ENCODE measurements around the gene GUCY1B1.

Gene GUCY1B1

GRCh38 chr4:155742310-155743015, 16.4 kb upstream of the GUCY1B1 start:
- 100% methylated on average over 1 of the region's 3 CpGs for WGBS (ENCODE audit: insufficient coverage)

GRCh38 chr4:155745984-155746383, 12.8 kb upstream of the GUCY1B1 start:
- CTCF ChIA-PET = interaction anchor here (2.7 kb wide), 1 partner anchor 11 kb away, joined by 6 read pairs; no protein-coding TSS in a partner anchor
- POLR2A ChIA-PET = no interaction called here
- DNase-seq = no peak

More at GRCh38 chr4:155742310-155743015, 16.4 kb upstream of the GUCY1B1 start:
- no peak overlapping the region for H3K4me3 ChIP-seq (ENCODE audit: control insufficient read depth in 1 of 7, extremely low read depth in 1 of 7, insufficient read depth in 4 of 7, low read depth in 2 of 7, low read length in 6 of 7)
- no peaks in the 10 kb centered on the region for H3K9me3 ChIP-seq (ENCODE audit: control extremely low read depth in 1 of 5, control insufficient read depth in 4 of 5, insufficient read depth in 2 of 5, low read depth in 1 of 5, low read length in 4 of 5)
- no peaks in the 10 kb centered on the region for H3K36me3 ChIP-seq (ENCODE audit: control insufficient read depth in 4 of 4, insufficient read depth in 4 of 4, low read length in 3 of 4)
- no peaks in the 10 kb centered on the region for H3K27me3 ChIP-seq (replicated peaks in 2 of 5; ENCODE audit: control insufficient read depth in 4 of 5, insufficient read depth in 5 of 5, low read length in 4 of 5)
- DNase-seq = no peak
- H3K27ac ChIP-seq (ENCODE audit: insufficient read depth in 1 of 2, low read depth in 1 of 2, low read length in 2 of 2, poor library complexity in 1 of 2, severe bottlenecking in 2 of 2) = no peak overlapping the region
- ChIA-PET CTCF (interaction anchor here (0.6 to 4.1 kb wide), 5 partner anchors 13 to 94 kb away, joined by 3 to 22 read pairs (median 3); partner anchors contain the start of gene GUCY1B1), POLR2A (no interaction called here)
- no peaks in the 10 kb centered on the region for H3K4me1 ChIP-seq (ENCODE audit: control extremely low read depth in 1 of 4, control insufficient read depth in 4 of 4, insufficient read depth in 4 of 4, low read length in 3 of 4)

GRCh38 chr4:155748039-155748438, 10.8 kb upstream of the GUCY1B1 start:
- ChIA-PET POLR2A (no interaction called here), CTCF (interaction anchor here (0.9 to 1.4 kb wide), 2 partner anchors 11 to 105 kb away, joined by 3 to 8 read pairs; no protein-coding TSS in a partner anchor)
- Histone ChIP-seq H3K4me1 (ENCODE audit: control extremely low read depth in 1 of 4, control insufficient read depth in 4 of 4, insufficient read depth in 4 of 4, low read length in 3 of 4) (no peaks in the 10 kb centered on the region), H3K27ac (ENCODE audit: insufficient read depth in 1 of 2, low read depth in 1 of 2, low read length in 2 of 2, poor library complexity in 1 of 2, severe bottlenecking in 2 of 2) (no peak overlapping the region), H3K36me3 (ENCODE audit: control insufficient read depth in 4 of 4, insufficient read depth in 4 of 4, low read length in 3 of 4) (no peaks in the 10 kb centered on the region), H3K4me3 (ENCODE audit: control insufficient read depth in 1 of 7, extremely low read depth in 1 of 7, insufficient read depth in 4 of 7, low read depth in 2 of 7, low read length in 6 of 7) (no peak overlapping the region), H3K9me3 (ENCODE audit: control extremely low read depth in 1 of 5, control insufficient read depth in 4 of 5, insufficient read depth in 2 of 5, low read depth in 1 of 5, low read length in 4 of 5) (no peaks in the 10 kb centered on the region), H3K27me3 (replicated peaks in 2 of 5; ENCODE audit: control insufficient read depth in 4 of 5, insufficient read depth in 5 of 5, low read length in 4 of 5) (no peaks in the 10 kb centered on the region)
- no peak for DNase-seq
- 100% methylated on average over 2 of the region's 2 CpGs for WGBS (ENCODE audit: insufficient coverage)

More at GRCh38 chr4:155745984-155746383, 12.8 kb upstream of the GUCY1B1 start:
- H3K4me1 ChIP-seq (ENCODE audit: control extremely low read depth in 1 of 4, control insufficient read depth in 4 of 4, insufficient read depth in 4 of 4, low read length in 3 of 4) = no peaks in the 10 kb centered on the region
- 97% methylated on average over 3 of the region's 5 CpGs for WGBS (ENCODE audit: insufficient coverage)
- H3K4me3 ChIP-seq (ENCODE audit: control insufficient read depth in 1 of 7, extremely low read depth in 1 of 7, insufficient read depth in 4 of 7, low read depth in 2 of 7, low read length in 6 of 7) = no peak overlapping the region
- no peaks in the 10 kb centered on the region for H3K9me3 ChIP-seq (ENCODE audit: control extremely low read depth in 1 of 5, control insufficient read depth in 4 of 5, insufficient read depth in 2 of 5, low read depth in 1 of 5, low read length in 4 of 5)
- no peaks in the 10 kb centered on the region for H3K27me3 ChIP-seq (replicated peaks in 2 of 5; ENCODE audit: control insufficient read depth in 4 of 5, insufficient read depth in 5 of 5, low read length in 4 of 5)
- no peaks in the 10 kb centered on the region for H3K36me3 ChIP-seq (ENCODE audit: control insufficient read depth in 4 of 4, insufficient read depth in 4 of 4, low read length in 3 of 4)
- no peak overlapping the region for H3K27ac ChIP-seq (ENCODE audit: insufficient read depth in 1 of 2, low read depth in 1 of 2, low read length in 2 of 2, poor library complexity in 1 of 2, severe bottlenecking in 2 of 2)

GRCh38 chr4:155749041-155749440, 9.8 kb upstream of the GUCY1B1 start:
- H3K4me1 ChIP-seq (ENCODE audit: control extremely low read depth in 1 of 4, control insufficient read depth in 4 of 4, insufficient read depth in 4 of 4, low read length in 3 of 4) = no peaks in the 10 kb centered on the region
- POLR2A ChIA-PET = no interaction called here
- 100% methylated on average over 2 of the region's 5 CpGs for WGBS (ENCODE audit: insufficient coverage)
- no peaks in the 10 kb centered on the region for H3K36me3 ChIP-seq (ENCODE audit: control insufficient read depth in 4 of 4, insufficient read depth in 4 of 4, low read length in 3 of 4)
- CTCF ChIA-PET = interaction anchor here (0.6 to 1.4 kb wide), 2 partner anchors 12 to 79 kb away, joined by 4 to 8 read pairs; no protein-coding TSS in a partner anchor
- H3K9me3 ChIP-seq (ENCODE audit: control extremely low read depth in 1 of 5, control insufficient read depth in 4 of 5, insufficient read depth in 2 of 5, low read depth in 1 of 5, low read length in 4 of 5) = no peaks in the 10 kb centered on the region
- no peak overlapping the region for H3K27ac ChIP-seq (ENCODE audit: insufficient read depth in 1 of 2, low read depth in 1 of 2, low read length in 2 of 2, poor library complexity in 1 of 2, severe bottlenecking in 2 of 2)
- no peak overlapping the region for H3K4me3 ChIP-seq (ENCODE audit: control insufficient read depth in 1 of 7, extremely low read depth in 1 of 7, insufficient read depth in 4 of 7, low read depth in 2 of 7, low read length in 6 of 7)
- no peak for DNase-seq
- H3K27me3 ChIP-seq (replicated peaks in 2 of 5; ENCODE audit: control insufficient read depth in 4 of 5, insufficient read depth in 5 of 5, low read length in 4 of 5) = no peaks in the 10 kb centered on the region

- Histone ChIP-seq H3K27me3 (replicated peaks in 2 of 5; ENCODE audit: control insufficient read depth in 4 of 5, insufficient read depth in 5 of 5, low read length in 4 of 5) (no peaks in the 10 kb centered on the region), H3K4me3 (ENCODE audit: control insufficient read depth in 1 of 7, extremely low read depth in 1 of 7, insufficient read depth in 4 of 7, low read depth in 2 of 7, low read length in 6 of 7) (no peak overlapping the region), H3K9me3 (ENCODE audit: control extremely low read depth in 1 of 5, control insufficient read depth in 4 of 5, insufficient read depth in 2 of 5, low read depth in 1 of 5, low read length in 4 of 5) (no peaks in the 10 kb centered on the region), H3K4me1 (ENCODE audit: control extremely low read depth in 1 of 4, control insufficient read depth in 4 of 4, insufficient read depth in 4 of 4, low read length in 3 of 4) (peaks cover 0 to 1% (median 0%) of the 10 kb centered on the region in 4 experiments), H3K27ac (ENCODE audit: insufficient read depth in 1 of 2, low read depth in 1 of 2, low read length in 2 of 2, poor library complexity in 1 of 2, severe bottlenecking in 2 of 2) (no peak overlapping the region), H3K36me3 (ENCODE audit: control insufficient read depth in 4 of 4, insufficient read depth in 4 of 4, low read length in 3 of 4) (no peaks in the 10 kb centered on the region)
- ChIA-PET POLR2A (no interaction called here), CTCF (no interaction called here)
- DNase-seq = no peak
- 78% methylated on average over 3 of the region's 5 CpGs for WGBS (ENCODE audit: insufficient coverage)
Measured at GRCh38 chr4:155751569-155751968, 7.3 kb upstream of the GUCY1B1 start.

GRCh38 chr4:155757745-155758265, 1.0 kb upstream of the GUCY1B1 start:
- POLR2A ChIA-PET = interaction anchor here (1.4 to 1.5 kb wide), 2 partner anchors 12 to 82 kb away, joined by 3 to 4 read pairs; no protein-coding TSS in a partner anchor
- CTCF ChIA-PET = interaction anchor here (0.9 to 5.7 kb wide), 12 partner anchors 13 to 90 kb away, joined by 3 to 22 read pairs (median 5); no protein-coding TSS in a partner anchor

More at GRCh38 chr4:155757745-155758265, 1.0 kb upstream of the GUCY1B1 start:
- DNase-seq = peak in 2 of 3 donors; percentile 37 to 56
- Histone ChIP-seq H3K36me3 (ENCODE audit: control insufficient read depth in 4 of 4, insufficient read depth in 4 of 4, low read length in 3 of 4) (no peaks in the 10 kb centered on the region), H3K27ac (ENCODE audit: insufficient read depth in 1 of 2, low read depth in 1 of 2, low read length in 2 of 2, poor library complexity in 1 of 2, severe bottlenecking in 2 of 2) (peak overlapping the region; percentile 26 to 79), H3K4me1 (ENCODE audit: control extremely low read depth in 1 of 4, control insufficient read depth in 4 of 4, insufficient read depth in 4 of 4, low read length in 3 of 4) (peaks cover 5 to 42% (median 13%) of the 10 kb centered on the region in 4 experiments), H3K9me3 (ENCODE audit: control extremely low read depth in 1 of 5, control insufficient read depth in 4 of 5, insufficient read depth in 2 of 5, low read depth in 1 of 5, low read length in 4 of 5) (no peaks in the 10 kb centered on the region), H3K27me3 (replicated peaks in 2 of 5; ENCODE audit: control insufficient read depth in 4 of 5, insufficient read depth in 5 of 5, low read length in 4 of 5) (no peaks in the 10 kb centered on the region), H3K4me3 (ENCODE audit: control insufficient read depth in 1 of 7, extremely low read depth in 1 of 7, insufficient read depth in 4 of 7, low read depth in 2 of 7, low read length in 6 of 7) (peak overlapping the region in 1 of 7 experiments; percentile 42)
- WGBS (ENCODE audit: insufficient coverage) = no CpG with 5 or more reads among the region's 1 CpG

Data from common myeloid progenitor, CD34-positive (primary cell).